DMS53 treated with DMSO at 0.1 percent for 48 hours (cell line): ENCODE measurements around the gene C11orf91.
"Not testable (repeated sequence)": the region's sequence is repeated elsewhere in the genome, so short reads cannot be mapped to it uniquely, and the experiment has no call there.

Experiments
- DNase-seq: peaks from one replicate; lab custom pipeline; 2025; ENCODE audit not compliant: unreplicated experiment; lab: John Stamatoyannopoulos, UW

The C11orf91 gene, protein sequence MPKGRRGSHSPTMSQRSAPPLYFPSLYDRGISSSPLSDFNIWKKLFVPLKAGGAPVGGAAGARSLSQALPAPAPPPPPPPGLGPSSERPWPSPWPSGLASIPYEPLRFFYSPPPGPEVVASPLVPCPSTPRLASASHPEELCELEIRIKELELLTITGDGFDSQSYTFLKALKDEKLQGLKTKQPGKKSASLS

GRCh38 chr11:33700502-33701271, at the start of gene C11orf91:
Gene C11orf91 (minus strand): TSS chr11:33700826. CDS start chr11:33700740, 86 bp downstream.
- DNase-seq = peak; percentile 50

- DNase-seq = no peak
Measured at GRCh38 chr11:33747979-33748378, 47.4 kb upstream of the C11orf91 start.

DNA sequence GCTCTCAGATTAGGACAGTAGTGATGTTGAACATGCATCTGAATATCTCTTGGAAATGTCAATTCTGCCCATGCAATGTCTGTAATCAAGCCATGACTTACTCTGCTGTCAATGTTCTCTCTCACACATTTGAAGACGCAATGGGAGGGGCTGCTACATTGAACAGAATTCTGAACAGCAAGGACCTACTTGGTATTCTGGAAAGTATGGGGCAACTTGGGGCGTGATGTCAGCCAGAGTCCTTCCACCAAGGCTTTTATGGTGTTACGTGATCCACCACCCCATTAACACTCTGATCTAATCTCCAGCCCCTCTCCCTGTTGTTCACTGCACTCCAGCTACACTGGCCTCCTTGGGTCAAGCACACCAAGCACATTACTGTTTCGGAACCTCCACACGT, 42.7 kb upstream of the C11orf91 start:
- no peak for DNase-seq

- no peak for DNase-seq
Measured at GRCh38 chr11:33742249-33742851, 41.7 kb upstream of the C11orf91 start.

GRCh38 chr11:33741806-33742205, 41.2 kb upstream of the C11orf91 start:
- DNase-seq = no peak

DNA sequence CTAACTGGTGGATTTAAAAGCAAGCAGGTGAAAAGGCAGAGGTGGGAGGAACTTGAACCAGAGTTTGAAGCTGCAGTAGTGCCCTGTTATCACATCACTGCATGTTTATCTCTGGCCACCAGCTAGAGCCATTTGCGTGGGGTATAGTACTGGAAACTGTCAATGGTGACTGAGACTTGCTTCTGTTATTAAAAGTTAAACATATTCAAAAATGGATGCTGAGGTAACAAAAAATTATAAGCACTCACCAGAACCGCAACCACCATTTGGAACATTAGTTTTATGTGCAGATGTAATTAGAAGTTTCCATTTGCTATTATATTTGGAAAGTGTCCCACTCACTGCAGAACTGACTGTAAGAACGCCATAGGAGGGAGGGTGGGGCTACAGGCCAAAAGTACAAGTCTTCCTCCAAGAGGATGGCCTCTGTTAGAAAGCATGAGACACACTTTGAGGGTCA, 36.8 kb upstream of the C11orf91 start:
- no peak for DNase-seq

- DNase-seq = peak; percentile 66
Measured at GRCh38 chr11:33736148-33736812, 35.7 kb upstream of the C11orf91 start, which contains the start of gene CD59. Gene CD59 (minus strand): TSS chr11:33736423. CDS start chr11:33722445, 13,978 bp downstream.

DNA sequence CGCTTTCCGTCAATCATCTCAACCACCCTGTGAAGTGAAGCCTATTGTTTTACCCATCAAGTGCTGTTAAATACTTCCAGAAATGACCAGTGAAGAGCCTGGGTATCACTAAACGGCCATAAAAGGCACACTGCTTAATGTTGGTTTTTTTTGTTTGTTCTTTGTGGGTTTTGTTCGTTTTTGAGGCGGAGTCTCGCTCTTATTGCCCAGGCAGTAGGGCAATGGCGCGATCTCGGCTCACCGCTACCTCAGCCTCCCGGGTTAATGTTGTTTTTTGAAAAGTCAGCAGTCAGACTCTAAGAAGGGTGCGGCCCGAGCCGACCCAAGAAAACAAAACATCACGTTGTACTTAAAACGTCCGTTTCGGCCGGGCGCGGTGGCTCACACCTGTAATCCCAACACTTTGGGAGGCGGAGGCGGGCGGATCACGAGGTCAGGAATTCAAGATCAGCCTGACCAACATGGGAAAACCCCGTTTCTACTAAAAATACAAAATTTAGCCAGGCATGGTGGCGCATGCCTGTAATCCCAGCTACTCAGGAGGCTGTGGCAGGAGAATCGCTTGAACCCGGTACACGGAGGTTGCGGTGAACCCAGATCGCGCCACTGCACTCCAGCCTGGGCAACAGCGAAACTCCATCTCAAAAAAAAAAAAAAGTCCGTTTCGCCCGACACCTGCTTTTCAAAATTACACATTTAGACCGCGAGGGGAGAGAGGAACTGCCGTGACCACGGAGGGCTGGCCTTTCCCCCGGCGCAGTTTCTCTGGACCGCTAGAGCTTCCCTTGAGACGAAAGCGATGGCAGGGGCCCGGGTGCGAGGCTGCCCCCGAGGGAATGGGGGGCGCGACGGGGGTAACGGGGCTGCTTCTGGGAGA, 34.9 kb upstream of the C11orf91 start:
- DNase-seq = no peak

DNA sequence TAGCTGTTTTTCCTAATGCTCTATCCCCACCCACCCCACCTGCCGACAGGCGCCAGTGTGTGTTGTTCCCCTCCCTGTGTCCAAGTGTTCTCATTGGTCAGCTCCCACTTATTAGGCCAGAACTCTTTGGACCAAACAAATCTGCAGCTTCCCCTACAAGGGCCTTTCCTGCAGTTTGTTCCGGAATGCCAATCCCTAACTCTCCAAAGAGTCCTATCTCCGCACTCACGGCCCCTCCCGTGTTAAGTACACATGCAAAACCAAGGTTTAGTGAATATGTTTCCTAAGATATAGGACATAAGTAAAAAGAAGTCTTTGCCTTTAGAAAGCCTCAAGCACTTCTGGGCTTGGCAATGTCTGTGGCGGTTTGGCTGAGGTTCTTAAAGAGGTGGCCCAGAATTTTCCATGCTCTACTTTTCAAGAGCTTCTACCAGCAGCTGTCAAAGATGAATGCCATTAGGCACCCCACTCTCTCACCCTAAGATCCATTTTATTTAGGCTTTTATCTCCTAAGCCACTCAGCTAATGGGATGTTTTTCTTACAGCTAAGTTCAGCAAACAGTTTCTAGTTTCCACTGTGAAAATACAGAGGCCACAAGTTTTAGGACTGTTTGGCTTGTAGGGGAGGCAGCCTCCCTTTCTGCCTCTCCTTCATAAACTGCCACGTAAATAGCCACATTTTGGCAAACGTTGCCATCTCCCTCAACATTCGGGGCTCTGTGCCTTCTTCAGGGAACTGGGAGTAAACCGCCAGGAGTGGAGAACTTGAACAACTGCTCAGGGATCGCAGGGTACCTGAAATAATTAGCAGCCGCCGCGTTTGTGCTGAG, 34.0 kb upstream of the C11orf91 start:
- no peak for DNase-seq

DNA sequence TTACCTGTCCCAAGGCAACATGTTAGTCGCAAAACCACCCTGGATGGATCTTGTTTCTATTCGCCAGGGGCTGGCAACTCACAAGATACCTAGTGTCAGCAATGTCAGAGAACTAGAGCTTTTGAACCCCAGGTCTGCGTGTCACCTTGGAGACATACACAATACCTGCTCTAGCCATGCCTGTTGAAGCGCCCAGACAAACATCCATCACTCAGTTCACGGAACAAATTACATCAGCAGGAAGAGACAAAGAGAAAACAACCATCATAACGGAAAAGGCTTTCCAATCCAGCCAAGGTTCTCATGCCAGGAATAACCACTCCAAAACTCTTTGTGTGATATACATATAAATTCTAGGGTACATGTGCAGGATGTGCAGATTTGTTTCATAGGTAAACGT, 33.4 kb upstream of the C11orf91 start:
- no peak for DNase-seq

DNA sequence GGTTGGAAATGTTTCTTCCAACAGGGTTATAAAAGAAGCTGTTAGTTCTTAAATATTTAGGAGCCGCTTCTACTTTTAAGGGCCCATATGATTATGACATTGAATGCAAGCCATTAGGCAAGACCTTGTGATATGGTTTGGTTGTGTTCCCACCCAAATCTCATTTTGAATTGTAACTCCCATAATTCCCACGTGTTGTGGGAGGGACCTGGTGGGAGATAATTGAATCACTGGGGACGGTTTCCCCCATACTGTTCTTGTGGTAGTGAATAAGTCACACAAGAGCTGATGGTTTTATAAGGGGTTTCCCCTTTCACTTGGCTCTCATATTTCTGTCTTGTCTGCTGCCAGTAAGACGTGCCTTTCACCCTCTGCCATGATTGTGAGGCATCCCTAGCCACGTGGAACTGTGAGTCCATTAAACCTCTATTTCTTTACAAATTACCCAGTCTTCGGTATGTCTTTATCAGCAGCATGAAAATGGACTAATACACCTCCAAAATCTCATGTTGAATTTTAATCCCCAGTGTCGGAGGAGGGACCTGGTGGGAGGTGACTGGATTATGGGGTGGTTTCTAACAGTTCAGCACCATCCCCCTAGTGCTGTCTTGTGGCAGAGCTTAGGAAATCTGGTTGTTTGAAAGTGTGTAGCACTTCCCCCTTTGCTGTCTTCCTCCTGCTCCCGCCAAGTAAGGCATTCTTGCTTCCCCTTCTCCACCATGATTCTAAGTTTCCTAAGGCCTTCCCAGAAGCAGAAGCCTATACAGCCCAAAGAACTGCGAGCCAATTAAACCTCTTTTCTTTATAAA, 31.3 kb upstream of the C11orf91 start:
- no peak for DNase-seq

DNA sequence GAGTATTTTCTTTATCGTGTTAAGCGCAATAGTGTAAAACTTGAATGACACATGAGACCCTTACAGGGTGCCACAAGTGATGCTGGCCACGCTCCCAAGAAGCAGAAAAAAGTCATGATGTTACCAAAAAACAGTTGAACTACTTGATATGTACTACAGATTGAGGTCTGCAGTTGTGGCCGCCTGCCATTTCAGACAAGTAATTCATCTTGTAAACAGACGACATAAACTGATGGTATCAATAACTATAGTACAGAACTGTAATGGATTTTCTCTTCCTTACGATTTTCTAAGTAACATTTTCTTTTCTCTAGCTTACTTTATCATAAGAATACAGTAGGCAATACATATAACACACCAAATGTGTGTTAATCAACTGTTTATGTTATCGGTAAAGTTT, 30.1 kb upstream of the C11orf91 start:
- DNase-seq = no peak

GRCh38 chr11:33729072-33729664, 28.5 kb upstream of the C11orf91 start:
- not testable (repeated sequence) for DNase-seq

- not testable (repeated sequence) for DNase-seq
Measured at GRCh38 chr11:33727539-33727938, 26.9 kb upstream of the C11orf91 start.

DNA sequence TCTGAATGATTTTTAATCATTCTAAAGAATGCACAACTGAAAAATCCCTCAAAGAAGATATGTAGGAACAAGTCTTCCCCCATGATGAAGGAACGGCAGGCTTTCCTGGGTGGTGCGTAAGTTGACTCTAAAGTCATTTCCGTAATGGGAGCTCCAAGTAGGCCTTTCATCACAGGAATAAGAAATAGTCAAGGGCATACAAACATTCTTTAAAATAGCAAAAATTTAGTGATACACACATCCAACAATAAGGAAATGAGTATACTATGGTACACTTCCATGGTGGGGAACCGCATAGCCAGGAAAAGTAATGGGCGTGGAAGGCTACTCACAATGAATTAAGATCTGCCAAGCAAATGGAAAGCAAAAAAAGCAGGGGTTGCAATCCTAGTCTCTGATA, 24.9 kb upstream of the C11orf91 start:
- DNase-seq = no peak

- no peak for DNase-seq
Measured at GRCh38 chr11:33724644-33725035, 24.0 kb upstream of the C11orf91 start.

DNA sequence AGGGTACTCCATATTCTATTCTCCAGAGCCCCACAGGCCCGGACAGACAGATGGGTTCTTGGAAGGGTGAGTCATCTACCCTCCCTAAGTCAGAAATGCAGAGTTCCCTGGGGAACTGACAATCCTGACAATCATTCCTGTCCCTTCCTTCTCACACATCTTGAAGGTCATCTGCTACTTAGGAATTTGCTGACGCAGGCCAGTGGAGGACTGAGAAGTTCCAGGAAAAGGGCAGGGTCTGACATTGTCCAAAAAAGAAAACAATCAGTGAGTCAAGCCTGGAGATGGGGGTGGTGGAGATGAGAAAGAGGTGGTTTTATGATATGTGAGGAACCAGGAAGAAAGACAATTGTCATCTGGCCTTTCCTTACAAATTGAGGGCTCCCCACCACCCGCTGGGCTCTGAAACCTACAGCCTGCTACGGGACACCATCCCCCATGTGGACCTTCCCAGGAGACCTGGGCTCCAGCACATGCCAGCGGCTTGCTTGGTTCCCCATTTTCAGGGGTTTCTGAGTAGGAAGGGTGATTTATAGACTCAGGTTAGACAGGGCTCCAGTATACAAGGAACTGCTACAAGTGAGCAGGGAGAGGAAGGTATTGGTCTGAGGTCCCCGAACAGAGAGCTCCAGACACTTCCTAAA, 22.7 kb upstream of the C11orf91 start:
- no peak for DNase-seq
